ENCODE measurements around the gene SHISA9. TPM values are rescaled to one million over a fixed set of nuclear protein-coding genes. Genes with fewer than 3 reads are reported as not detected.

The SHISA9 gene
- total RNA-seq, 1 experiment from 2014 or later = not detected

GRCh38 chr16:12976936-12977335, 75.5 kb downstream of the SHISA9 start:
- H3K27me3 ChIP-seq (ENCODE audit: low read length) = no peaks in the 10 kb centered on the region
- no peak overlapping the region for H3K27ac ChIP-seq (ENCODE audit: low read length)
- intact Hi-C loops (cut with micrococcal nuclease) = no loop called here
- H3K9ac ChIP-seq (ENCODE audit: low read length) = no peak overlapping the region
- H3K4me3 ChIP-seq (ENCODE audit: low read length) = no peak overlapping the region
- H3F3A ChIP-seq (ENCODE audit: low read length, unreplicated experiment) = no peaks in the 10 kb centered on the region
- ATAC-seq = no peak
- ChIA-PET POLR2A (ENCODE audit: unreplicated experiment) (no interaction called here), CTCF (no interaction called here)
- no peaks in the 10 kb centered on the region for H4K20me1 ChIP-seq (ENCODE audit: low read length)
- no peaks in the 10 kb centered on the region for H3K79me2 ChIP-seq (ENCODE audit: low read length)
- H2AFZ ChIP-seq (ENCODE audit: low read length) = no peak overlapping the region
- no peak overlapping the region for H3K4me2 ChIP-seq (ENCODE audit: low read length)
- H3K4me1 ChIP-seq (ENCODE audit: insufficient read depth, low read length) = no peaks in the 10 kb centered on the region
- no TSS peak for BruUV-seq (replicated peaks)
- no peaks in the 10 kb centered on the region for H3K36me3 ChIP-seq (ENCODE audit: low read depth, low read length)
- no peak for DNase-seq
- TF ChIP-seq EZH2phosphoT487 (IDR thresholded peaks at IDR 0.05; ENCODE audit: borderline replicate concordance, low read length) (no peak), CTCF (conservative IDR thresholded peaks at IDR 0.05; ENCODE audit: low read depth, low read length) (no peak), EZH2 (IDR thresholded peaks at IDR 0.05; ENCODE audit: low read length, unreplicated experiment) (no peak)
- no peaks in the 10 kb centered on the region for H3K9me2 ChIP-seq (replicated peaks; ENCODE audit: low read length)
- H3K9me3 ChIP-seq (ENCODE audit: low read length) = no peaks in the 10 kb centered on the region

- no peaks in the 10 kb centered on the region for H3K9me2 ChIP-seq (replicated peaks; ENCODE audit: low read length)
- no peaks in the 10 kb centered on the region for H3K79me2 ChIP-seq (ENCODE audit: low read length)
- DNase-seq (no peak), ATAC-seq (no peak)
- H3K4me1 ChIP-seq (ENCODE audit: insufficient read depth, low read length) = no peaks in the 10 kb centered on the region
- H3K27ac ChIP-seq (ENCODE audit: low read length) = no peak overlapping the region
- no peak overlapping the region for H2AFZ ChIP-seq (ENCODE audit: low read length)
- intact Hi-C loops (cut with micrococcal nuclease) = no loop called here
- no peak overlapping the region for H3K4me3 ChIP-seq (ENCODE audit: low read length)
- H3K9me3 ChIP-seq (ENCODE audit: low read length) = no peaks in the 10 kb centered on the region
- no peak for TF ChIP-seq CTCF (conservative IDR thresholded peaks at IDR 0.05; ENCODE audit: low read depth, low read length)
- no peak for TF ChIP-seq EZH2phosphoT487 (IDR thresholded peaks at IDR 0.05; ENCODE audit: borderline replicate concordance, low read length)
- no peak for TF ChIP-seq EZH2 (IDR thresholded peaks at IDR 0.05; ENCODE audit: low read length, unreplicated experiment)
- no peak overlapping the region for H3K4me2 ChIP-seq (ENCODE audit: low read length)
- no peaks in the 10 kb centered on the region for H3K36me3 ChIP-seq (ENCODE audit: low read depth, low read length)
- POLR2A ChIA-PET (ENCODE audit: unreplicated experiment) = no interaction called here
- H4K20me1 ChIP-seq (ENCODE audit: low read length) = no peaks in the 10 kb centered on the region
- BruUV-seq (replicated peaks) = no TSS peak
- CTCF ChIA-PET = no interaction called here
- H3K27me3 ChIP-seq (ENCODE audit: low read length) = no peaks in the 10 kb centered on the region
- no peak overlapping the region for H3K9ac ChIP-seq (ENCODE audit: low read length)
- H3F3A ChIP-seq (ENCODE audit: low read length, unreplicated experiment) = no peaks in the 10 kb centered on the region
These were observed 84.1 kb downstream of the SHISA9 start for GRCh38 chr16:12985516-12985915.

- H3K4me3 ChIP-seq (ENCODE audit: low read length) = no peak overlapping the region
- no peaks in the 10 kb centered on the region for H3K27me3 ChIP-seq (ENCODE audit: low read length)
- DNase-seq (no peak), ATAC-seq (no peak)
- no peaks in the 10 kb centered on the region for H3K36me3 ChIP-seq (ENCODE audit: low read depth, low read length)
- H3K4me1 ChIP-seq (ENCODE audit: insufficient read depth, low read length) = no peaks in the 10 kb centered on the region
- BruUV-seq (replicated peaks) = no TSS peak
- no peak overlapping the region for H3K4me2 ChIP-seq (ENCODE audit: low read length)
- ChIA-PET POLR2A (ENCODE audit: unreplicated experiment) (no interaction called here), CTCF (no interaction called here)
- H3K9me2 ChIP-seq (replicated peaks; ENCODE audit: low read length) = no peaks in the 10 kb centered on the region
- intact Hi-C loops (cut with micrococcal nuclease) = no loop called here
- H3K79me2 ChIP-seq (ENCODE audit: low read length) = no peaks in the 10 kb centered on the region
- H3K9me3 ChIP-seq (ENCODE audit: low read length) = no peaks in the 10 kb centered on the region
- H3F3A ChIP-seq (ENCODE audit: low read length, unreplicated experiment) = no peaks in the 10 kb centered on the region
- no peak overlapping the region for H2AFZ ChIP-seq (ENCODE audit: low read length)
- H3K27ac ChIP-seq (ENCODE audit: low read length) = no peak overlapping the region
- H4K20me1 ChIP-seq (ENCODE audit: low read length) = no peaks in the 10 kb centered on the region
- TF ChIP-seq EZH2 (IDR thresholded peaks at IDR 0.05; ENCODE audit: low read length, unreplicated experiment) = no peak
- TF ChIP-seq EZH2phosphoT487 (IDR thresholded peaks at IDR 0.05; ENCODE audit: borderline replicate concordance, low read length) = no peak
- no peak for TF ChIP-seq CTCF (conservative IDR thresholded peaks at IDR 0.05; ENCODE audit: low read depth, low read length)
- H3K9ac ChIP-seq (ENCODE audit: low read length) = no peak overlapping the region
These were observed 86.7 kb downstream of the SHISA9 start for GRCh38 chr16:12988071-12988470.
